BLaER1 treated with 17β-estradiol and CSF1 and Interleukin-3, amounts not matched to agents 10 nM and 100 nM (cell line): Measurements from ENCODE around the gene DPP10.

Experiments
- H3K27ac ChIP-seq, 11 experiments: shearing (Covaris generic); formaldehyde crosslinking; 2 replicates each; pipeline ENCODE4 v1.8.1; 2022
- H3K27me3 ChIP-seq, 11 experiments: shearing (Covaris generic); formaldehyde crosslinking; 2 replicates each; pipeline ENCODE4 v1.8.1; 2022
- H3K36me3 ChIP-seq, 11 experiments: shearing (Covaris generic); formaldehyde crosslinking; 2 replicates each; pipeline ENCODE4 v1.8.1; 2022
- H3K4me1 ChIP-seq, 10 experiments: shearing (Covaris generic); formaldehyde crosslinking; 2 replicates each; pipeline ENCODE4 v1.8.1; 2022
- H3K4me2 ChIP-seq, 11 experiments: shearing (Covaris generic); formaldehyde crosslinking; 2 replicates each; pipeline ENCODE4 v1.8.1; 2022
- H3K4me3 ChIP-seq, 10 experiments: shearing (Covaris generic); formaldehyde crosslinking; 2 replicates each; pipeline ENCODE4 v1.8.1; 2022
- H3K9ac ChIP-seq, 11 experiments: shearing (Covaris generic); formaldehyde crosslinking; 2 replicates each; pipeline ENCODE4 v1.8.1; 2022
- H3K9me3 ChIP-seq, 11 experiments: shearing (Covaris generic); formaldehyde crosslinking; replicated peaks in 1 of 11; 2 replicates each; pipeline ENCODE4 v1.8.1; 2022
- H4K20me1 ChIP-seq, 11 experiments: shearing (Covaris generic); formaldehyde crosslinking; 2 replicates each; pipeline ENCODE4 v1.8.1; 2022
- Cebpa-rat ChIP-seq, 11 experiments: shearing (Covaris generic); IDR thresholded peaks; 2 replicates each; pipeline ENCODE4 v1.8.1; 2022

The DPP10 gene

GRCh38 chr2:114843963-114844362, 401.5 kb downstream of the DPP10 start:
- Histone ChIP-seq H3K27me3 (no peaks in the 10 kb centered on the region), H3K9ac (no peak overlapping the region), H3K4me2 (no peak overlapping the region), H3K27ac (no peak overlapping the region), H3K36me3 (no peaks in the 10 kb centered on the region), H3K4me1 (no peaks in the 10 kb centered on the region), H3K4me3 (no peak overlapping the region), H3K9me3 (no peaks in the 10 kb centered on the region), H4K20me1 (no peaks in the 10 kb centered on the region)
- TF ChIP-seq Cebpa-rat (IDR thresholded peaks at IDR 0.05), result no peak

DNA sequence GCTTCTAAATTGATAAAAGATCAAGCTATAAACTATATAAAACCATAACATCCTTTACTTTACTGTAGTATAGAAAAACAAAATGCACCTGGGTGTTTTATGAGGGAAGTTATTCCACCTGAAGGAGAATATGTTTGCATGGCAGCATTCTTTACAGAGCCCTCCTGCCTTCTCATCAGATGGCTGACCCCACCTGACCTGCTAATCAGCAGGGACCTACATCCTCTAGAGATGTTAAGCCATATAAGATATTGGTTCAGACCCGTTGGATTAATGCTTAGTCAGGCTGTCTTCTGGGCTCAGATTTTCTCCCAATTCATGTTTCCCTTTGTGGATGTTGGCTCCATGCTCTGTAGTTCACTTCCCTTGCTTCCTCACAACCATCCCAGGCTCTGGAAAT, 414.8 kb downstream of the DPP10 start:
- H3K27ac ChIP-seq, result no peak overlapping the region
- no peaks in the 10 kb centered on the region for H3K9me3 ChIP-seq
- H3K36me3 ChIP-seq, result no peaks in the 10 kb centered on the region
- no peak overlapping the region for H3K4me2 ChIP-seq
- no peak overlapping the region for H3K9ac ChIP-seq
- no peaks in the 10 kb centered on the region for H3K4me1 ChIP-seq
- TF ChIP-seq Cebpa-rat (IDR thresholded peaks at IDR 0.05), result no peak
- no peak overlapping the region for H3K4me3 ChIP-seq
- no peaks in the 10 kb centered on the region for H3K27me3 ChIP-seq
- H4K20me1 ChIP-seq, result no peaks in the 10 kb centered on the region

- no peaks in the 10 kb centered on the region for H3K9me3 ChIP-seq
- H3K4me1 ChIP-seq, result no peaks in the 10 kb centered on the region
- no peak overlapping the region for H3K4me2 ChIP-seq
- H4K20me1 ChIP-seq, result no peaks in the 10 kb centered on the region
- no peak overlapping the region for H3K4me3 ChIP-seq
- TF ChIP-seq Cebpa-rat (IDR thresholded peaks at IDR 0.05), result no peak
- H3K36me3 ChIP-seq, result no peaks in the 10 kb centered on the region
- H3K9ac ChIP-seq, result no peak overlapping the region
- H3K27me3 ChIP-seq, result no peaks in the 10 kb centered on the region
- no peak overlapping the region for H3K27ac ChIP-seq
Observed at GRCh38 chr2:114859726-114860510, 417.5 kb downstream of the DPP10 start.

GRCh38 chr2:114862243-114862642, 419.8 kb downstream of the DPP10 start:
- H3K36me3 ChIP-seq, result no peaks in the 10 kb centered on the region
- H3K27me3 ChIP-seq, result no peaks in the 10 kb centered on the region
- H3K9ac ChIP-seq, result no peak overlapping the region
- no peaks in the 10 kb centered on the region for H4K20me1 ChIP-seq
- H3K9me3 ChIP-seq, result no peaks in the 10 kb centered on the region
- no peaks in the 10 kb centered on the region for H3K4me1 ChIP-seq
- no peak overlapping the region for H3K27ac ChIP-seq
- H3K4me3 ChIP-seq, result no peak overlapping the region
- no peak for TF ChIP-seq Cebpa-rat (IDR thresholded peaks at IDR 0.05)
- no peak overlapping the region for H3K4me2 ChIP-seq

DNA sequence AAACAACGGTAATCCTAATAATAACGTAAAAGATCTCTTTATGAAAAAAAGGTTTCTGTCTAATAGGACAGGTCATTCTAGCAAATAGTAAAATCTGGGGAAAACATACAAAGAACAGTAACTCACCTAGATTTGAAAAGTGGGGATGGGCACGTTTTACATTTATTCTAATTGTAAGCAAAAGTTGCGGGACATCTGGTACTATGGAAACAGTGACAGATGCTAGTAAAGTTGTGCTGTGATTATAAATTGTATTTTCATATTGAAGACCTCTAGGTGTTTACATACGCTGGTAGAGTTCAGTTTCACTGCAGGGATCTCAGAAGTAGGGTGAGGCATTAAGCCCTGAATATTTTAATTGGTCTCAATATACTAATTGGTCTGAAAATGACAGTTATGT, 422.5 kb downstream of the DPP10 start:
- no peaks in the 10 kb centered on the region for H4K20me1 ChIP-seq
- H3K27ac ChIP-seq, result no peak overlapping the region
- no peak for TF ChIP-seq Cebpa-rat (IDR thresholded peaks at IDR 0.05)
- no peaks in the 10 kb centered on the region for H3K36me3 ChIP-seq
- no peaks in the 10 kb centered on the region for H3K27me3 ChIP-seq
- no peaks in the 10 kb centered on the region for H3K4me1 ChIP-seq
- no peak overlapping the region for H3K9ac ChIP-seq
- no peak overlapping the region for H3K4me3 ChIP-seq
- H3K4me2 ChIP-seq, result no peak overlapping the region
- H3K9me3 ChIP-seq, result no peaks in the 10 kb centered on the region

DNA sequence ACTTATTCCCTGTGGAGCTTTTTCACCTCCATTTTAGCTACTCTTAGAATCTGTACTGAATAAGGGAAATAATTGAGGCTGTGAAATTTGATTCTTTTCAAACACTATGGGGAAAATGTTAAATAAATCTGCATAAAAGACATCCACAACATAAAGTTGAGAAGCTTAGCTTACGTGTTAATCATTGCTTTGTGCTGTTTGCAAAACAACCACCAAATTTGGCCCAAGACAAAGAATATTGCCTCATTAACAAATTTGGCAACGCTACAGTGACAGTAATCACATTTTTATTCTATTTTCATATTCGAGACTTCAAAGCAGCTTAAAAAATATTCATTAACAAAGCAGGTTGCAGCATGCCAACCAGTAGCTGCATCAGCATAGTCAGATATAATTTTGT, 437.6 kb downstream of the DPP10 start:
- Histone ChIP-seq H4K20me1 (no peaks in the 10 kb centered on the region), H3K9ac (no peak overlapping the region), H3K9me3 (no peaks in the 10 kb centered on the region), H3K27me3 (no peaks in the 10 kb centered on the region), H3K4me2 (no peak overlapping the region), H3K36me3 (no peaks in the 10 kb centered on the region), H3K4me3 (no peak overlapping the region), H3K27ac (no peak overlapping the region), H3K4me1 (peaks cover 0 to 3% (median 0%) of the 10 kb centered on the region in 10 experiments; a peak in 1 of 20 replicates)
- no peak for TF ChIP-seq Cebpa-rat (IDR thresholded peaks at IDR 0.05)

DNA sequence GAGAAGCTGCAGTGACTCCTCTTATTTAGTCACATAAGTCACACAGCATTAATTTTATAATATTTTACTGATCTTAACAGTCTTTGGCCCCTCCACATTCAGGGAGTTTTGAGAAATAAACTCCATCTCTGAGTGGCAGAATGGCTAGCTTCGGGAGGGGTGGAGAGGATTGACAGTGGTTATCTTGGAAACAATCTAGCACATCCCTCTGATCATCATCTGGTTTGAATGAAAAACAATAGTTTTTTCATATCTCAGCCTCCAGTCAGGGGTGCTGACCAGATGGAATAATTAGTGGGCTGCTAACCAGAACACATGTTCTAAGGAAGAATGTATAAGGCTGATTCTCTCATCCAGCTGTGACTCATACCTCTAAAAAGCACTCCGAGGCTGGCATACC, 477.5 kb downstream of the DPP10 start:
- Histone ChIP-seq H3K9me3 (peaks cover 0 to 5% (median 0%) of the 10 kb centered on the region in 11 experiments; a peak in 3 of 22 replicates), H3K4me1 (0 out of 20 replicates have a peak, but pooled peaks cover 0 to 5% (median 0%) of the 10 kb centered on the region in 10 experiments), H3K4me3 (no peak overlapping the region), H3K36me3 (no peaks in the 10 kb centered on the region), H3K27me3 (no peaks in the 10 kb centered on the region), H3K27ac (no peak overlapping the region), H3K9ac (no peak overlapping the region), H3K4me2 (no peak overlapping the region), H4K20me1 (no peaks in the 10 kb centered on the region)
- TF ChIP-seq Cebpa-rat (IDR thresholded peaks at IDR 0.05), result no peak

DNA sequence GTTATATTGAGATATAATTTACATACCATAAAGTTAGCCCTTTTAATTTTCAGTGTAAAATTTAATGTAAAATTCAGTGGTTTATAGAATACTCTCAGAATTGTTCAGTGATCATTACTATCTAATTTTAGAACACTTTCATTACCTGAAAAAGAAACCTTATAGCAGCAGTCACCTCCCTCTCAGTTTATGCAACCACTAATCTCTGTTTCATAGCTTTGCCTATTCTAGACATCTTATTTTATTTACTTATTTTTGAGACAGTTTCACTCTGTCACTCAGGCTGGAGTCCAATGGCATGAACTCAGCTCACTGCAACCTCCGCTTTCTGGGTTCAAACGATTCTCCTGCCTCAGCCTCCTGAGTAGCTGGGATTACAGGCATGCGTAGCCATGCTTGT, 479.6 kb downstream of the DPP10 start:
- Histone ChIP-seq H3K9me3 (peaks cover 0 to 5% (median 0%) of the 10 kb centered on the region in 11 experiments; a peak in 3 of 22 replicates), H4K20me1 (no peaks in the 10 kb centered on the region), H3K4me2 (no peak overlapping the region), H3K27me3 (no peaks in the 10 kb centered on the region), H3K27ac (no peak overlapping the region), H3K4me3 (no peak overlapping the region), H3K9ac (no peak overlapping the region), H3K4me1 (0 out of 20 replicates have a peak, but pooled peaks cover 0 to 5% (median 0%) of the 10 kb centered on the region in 10 experiments), H3K36me3 (no peaks in the 10 kb centered on the region)
- TF ChIP-seq Cebpa-rat (IDR thresholded peaks at IDR 0.05), result no peak

- no peak overlapping the region; a peak in 1 of 22 replicates for H3K4me2 ChIP-seq
- no peak overlapping the region for H3K27ac ChIP-seq
- H4K20me1 ChIP-seq, result no peaks in the 10 kb centered on the region
- no peak overlapping the region for H3K4me3 ChIP-seq
- no peak overlapping the region for H3K9ac ChIP-seq
- no peak for TF ChIP-seq Cebpa-rat (IDR thresholded peaks at IDR 0.05)
- H3K27me3 ChIP-seq, result no peaks in the 10 kb centered on the region
- peaks cover 9 to 20% (median 13%) of the 10 kb centered on the region in 11 experiments; a peak in 21 of 22 replicates for H3K9me3 ChIP-seq
- H3K36me3 ChIP-seq, result no peaks in the 10 kb centered on the region
- no peaks in the 10 kb centered on the region for H3K4me1 ChIP-seq
Observed at GRCh38 chr2:114925296-114926255, 483.1 kb downstream of the DPP10 start.
